GM12873 (cell line): ENCODE results near the gene FRS2.

ENCODE experiments used
- TF ChIP-seq, protein P1 (sequence below): IDR thresholded peaks from 2 replicates; pipeline ENCODE4 v1.5.1; 2012; ENCODE audit warnings: low read depth, mild to moderate bottlenecking, moderate library complexity, low read length, control low read depth; ENCODE audit not compliant: insufficient read depth; ENCODE audit errors: missing control alignments

Gene FRS2

GRCh38 chr12:69519871-69520270, 49.7 kb downstream of the FRS2 start:
- TF ChIP-seq, protein P1, sequence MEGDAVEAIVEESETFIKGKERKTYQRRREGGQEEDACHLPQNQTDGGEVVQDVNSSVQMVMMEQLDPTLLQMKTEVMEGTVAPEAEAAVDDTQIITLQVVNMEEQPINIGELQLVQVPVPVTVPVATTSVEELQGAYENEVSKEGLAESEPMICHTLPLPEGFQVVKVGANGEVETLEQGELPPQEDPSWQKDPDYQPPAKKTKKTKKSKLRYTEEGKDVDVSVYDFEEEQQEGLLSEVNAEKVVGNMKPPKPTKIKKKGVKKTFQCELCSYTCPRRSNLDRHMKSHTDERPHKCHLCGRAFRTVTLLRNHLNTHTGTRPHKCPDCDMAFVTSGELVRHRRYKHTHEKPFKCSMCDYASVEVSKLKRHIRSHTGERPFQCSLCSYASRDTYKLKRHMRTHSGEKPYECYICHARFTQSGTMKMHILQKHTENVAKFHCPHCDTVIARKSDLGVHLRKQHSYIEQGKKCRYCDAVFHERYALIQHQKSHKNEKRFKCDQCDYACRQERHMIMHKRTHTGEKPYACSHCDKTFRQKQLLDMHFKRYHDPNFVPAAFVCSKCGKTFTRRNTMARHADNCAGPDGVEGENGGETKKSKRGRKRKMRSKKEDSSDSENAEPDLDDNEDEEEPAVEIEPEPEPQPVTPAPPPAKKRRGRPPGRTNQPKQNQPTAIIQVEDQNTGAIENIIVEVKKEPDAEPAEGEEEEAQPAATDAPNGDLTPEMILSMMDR, result no peak

- TF ChIP-seq, protein P1, result no peak
Observed at GRCh38 chr12:69523433-69524330, 53.5 kb downstream of the FRS2 start.

DNA sequence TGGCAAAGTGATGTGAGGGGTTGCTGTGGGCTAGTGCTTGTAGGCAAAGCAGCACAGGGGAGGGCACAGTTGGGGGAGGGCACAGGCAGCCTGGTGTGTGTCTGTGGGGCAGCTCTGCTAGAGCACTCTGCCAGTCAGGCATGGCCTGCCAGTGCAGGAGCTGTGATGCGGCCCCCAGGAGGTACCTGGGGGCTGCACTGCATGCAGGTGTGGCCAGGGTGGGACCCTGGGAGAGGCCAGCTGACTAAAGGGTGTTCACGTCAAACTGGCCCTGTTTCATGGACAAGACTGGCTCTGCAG, 54.1 kb downstream of the FRS2 start:
- TF ChIP-seq, protein P1, result no peak

DNA sequence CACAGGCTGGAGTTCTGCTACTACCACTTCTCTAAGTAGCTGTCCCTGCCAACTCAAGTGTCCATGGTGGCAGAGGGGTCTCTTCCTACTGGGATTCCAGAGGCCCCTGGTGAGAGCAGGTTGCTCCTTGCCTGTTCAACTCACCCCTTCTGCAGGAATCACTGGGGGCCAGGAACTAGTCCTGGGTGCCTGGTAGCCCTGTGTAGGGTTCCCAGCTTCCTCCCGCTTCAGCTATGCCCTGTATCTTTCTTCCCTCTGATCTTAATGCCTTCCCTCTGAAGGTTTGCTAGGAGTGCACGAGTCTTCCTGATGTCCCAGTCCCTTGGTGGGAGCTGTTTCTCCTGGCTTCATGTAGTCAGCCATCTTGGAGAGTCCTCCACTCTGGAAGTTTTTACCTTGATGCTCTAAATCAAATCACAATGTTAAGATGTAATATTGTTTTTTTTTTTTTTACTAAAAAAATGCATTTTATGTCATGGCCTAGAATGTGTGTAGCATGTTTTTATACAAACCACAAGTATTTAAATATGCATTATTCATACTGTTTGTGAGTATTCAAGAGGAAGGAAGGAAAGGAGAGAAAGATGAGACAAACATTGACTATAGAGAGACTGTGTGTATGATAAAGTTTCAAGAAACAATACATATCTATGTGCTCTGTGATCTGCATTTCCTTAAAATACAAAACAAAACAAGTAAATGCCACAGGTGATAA, 54.7 kb downstream of the FRS2 start:
- TF ChIP-seq, protein P1, result no peak

DNA sequence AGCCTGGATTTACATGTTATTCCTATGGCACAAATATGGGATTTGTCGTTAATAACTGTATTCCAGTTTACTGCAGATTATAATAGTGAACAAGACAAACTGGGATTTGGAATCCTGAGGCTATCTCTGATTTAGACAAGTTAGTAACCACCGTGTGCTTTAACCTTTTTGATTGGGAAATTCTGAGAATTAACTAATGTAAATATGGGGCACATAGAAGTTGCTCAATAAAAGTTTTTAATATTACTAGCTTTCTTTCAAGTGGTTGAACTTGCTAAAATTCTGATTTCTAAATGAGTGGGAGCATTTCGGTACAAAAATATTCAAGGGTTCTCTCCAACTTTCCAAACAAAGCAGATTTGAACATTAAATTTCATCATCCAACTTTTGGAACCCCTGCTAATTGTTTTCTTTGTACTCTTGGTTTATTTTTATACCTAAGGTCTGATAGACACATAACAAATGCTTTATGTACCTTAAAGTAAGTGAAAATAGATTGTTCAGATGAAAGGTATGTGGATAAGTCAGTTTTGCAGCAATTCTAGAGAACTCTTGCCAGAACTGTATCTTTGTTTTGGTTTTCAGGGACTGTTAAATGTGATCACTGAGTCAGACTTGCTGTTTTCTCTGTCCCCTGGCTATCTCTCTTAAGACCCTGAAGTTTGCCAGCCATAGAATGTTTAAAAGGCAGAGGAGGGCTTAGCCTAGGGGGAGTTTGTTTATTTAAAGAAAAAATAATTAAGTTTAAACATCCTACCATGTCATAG, 57.5 kb downstream of the FRS2 start:
- TF ChIP-seq, protein P1, result no peak

- TF ChIP-seq, protein P1, result no peak
Observed at GRCh38 chr12:69529021-69529420, 58.8 kb downstream of the FRS2 start.

DNA sequence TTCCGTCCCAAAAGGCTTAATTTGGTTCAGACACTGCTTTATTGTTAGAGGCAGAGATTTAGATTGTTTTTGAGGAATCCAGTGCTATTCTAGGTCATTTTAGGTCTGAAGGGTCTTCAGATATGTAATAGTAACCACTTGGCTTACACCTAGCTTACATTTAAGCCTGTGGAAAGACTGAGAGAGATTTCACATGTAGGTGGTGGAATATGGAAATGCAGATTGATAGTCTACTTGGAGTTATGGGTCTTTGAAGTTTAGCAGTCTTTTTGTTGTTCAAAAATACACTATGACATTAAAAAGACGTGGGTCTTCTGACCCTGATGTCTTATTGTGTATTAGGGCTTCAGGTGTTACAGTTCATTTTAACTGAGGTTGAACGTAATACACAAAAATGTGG, 63.7 kb downstream of the FRS2 start:
- TF ChIP-seq, protein P1, result no peak
